ENCODE data around the gene SH3RF1. TPM values are rescaled to one million over a fixed set of nuclear protein-coding genes. Genes with fewer than 3 reads are reported as not detected.

The SH3RF1 gene
- total and polyA plus RNA-seq, 2 experiments from 2014 or later: 7.8 to 12.4 TPM

- no peak for TF ChIP-seq ZNF462 (CRISPR knock-in tag; IDR thresholded peaks at IDR 0.05)
Measured at GRCh38 chr4:169108303-169108702, 162.5 kb downstream of the SH3RF1 start (continued).

DNA sequence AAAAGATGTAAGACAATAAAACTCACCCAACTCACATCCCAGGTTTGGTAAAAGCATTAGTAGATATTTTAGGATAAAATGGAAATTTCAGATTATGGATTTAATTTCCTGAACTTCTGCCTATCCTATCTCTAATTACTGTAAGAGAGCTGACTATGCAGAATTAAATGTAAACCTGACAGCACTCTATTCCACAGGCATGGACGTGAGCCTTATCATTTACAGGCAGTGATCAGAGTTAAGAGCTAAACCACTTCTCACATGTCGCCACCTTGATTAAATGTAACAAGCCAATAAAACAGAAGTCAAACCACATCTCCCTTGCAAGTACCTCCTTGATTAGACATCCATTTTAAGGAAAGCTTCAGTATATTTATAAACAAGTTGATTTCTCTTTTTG is 163.2 kb downstream of the SH3RF1 start:
- Histone ChIP-seq H3K4me2 (no peak overlapping the region), H3K36me3 (ENCODE audit: insufficient read depth) (peaks cover 4% of the 10 kb centered on the region; the same call in 1 of the 2 replicates), H2AFZ (no peak overlapping the region), H3K79me2 (replicated peaks; ENCODE audit: insufficient read depth) (no peaks in the 10 kb centered on the region; the same call in 1 of the 2 replicates), H3K27ac (ENCODE audit: low read depth) (no peak overlapping the region), H3F3A (replicated peaks; ENCODE audit: low read depth) (no peaks in the 10 kb centered on the region), H3K4me1 (ENCODE audit: insufficient read depth) (peaks cover 14% of the 10 kb centered on the region), H4K20me1 (replicated peaks; ENCODE audit: insufficient read depth) (no peaks in the 10 kb centered on the region), H3K9me2 (ENCODE audit: insufficient read depth) (no peaks in the 10 kb centered on the region), H3K4me3 (no peak overlapping the region), H3K27me3 (ENCODE audit: insufficient read depth) (no peaks in the 10 kb centered on the region)
- H3K9me3 Mint-ChIP-seq: no peaks in the 10 kb centered on the region
- DNase-seq (ENCODE audit: low spot score): no peak
- no peaks in the 10 kb centered on the region for H3K27me3 Mint-ChIP-seq (ENCODE audit: insufficient read depth, low read depth, poor library complexity)
- H3K36me3 Mint-ChIP-seq (ENCODE audit: low read depth): peaks cover 13% of the 10 kb centered on the region
- no peak for ATAC-seq
- peaks cover 22% of the 10 kb centered on the region for H3K4me1 Mint-ChIP-seq
- no peak overlapping the region for H3K27ac Mint-ChIP-seq
- H3K4me3 Mint-ChIP-seq: no peak overlapping the region
- no peak for TF ChIP-seq ZNF331 (CRISPR knock-in tag; IDR thresholded peaks at IDR 0.05; ENCODE audit: low read depth)
- TF ChIP-seq NANOG (IDR thresholded peaks at IDR 0.05; ENCODE audit: borderline replicate concordance): no peak
- TF ChIP-seq CTCF (conservative IDR thresholded peaks at IDR 0.05; ENCODE audit: low read depth in 2 of 2): no peak
- no peak for TF ChIP-seq EZH2phosphoT487 (IDR thresholded peaks at IDR 0.05; ENCODE audit: unreplicated experiment)
- TF ChIP-seq STAT1 (IDR thresholded peaks at IDR 0.05; ENCODE audit: unreplicated experiment): no peak
- no peak for TF ChIP-seq EZH2 (IDR thresholded peaks at IDR 0.05; ENCODE audit: low read depth, unreplicated experiment)
- TF ChIP-seq ETS1 (IDR thresholded peaks at IDR 0.05): no peak
- no peak for TF ChIP-seq JUNB (IDR thresholded peaks at IDR 0.05; ENCODE audit: unreplicated experiment)
- no peak for TF ChIP-seq ZNF114 (CRISPR knock-in tag; IDR thresholded peaks at IDR 0.05)
- TF ChIP-seq CREB1 (CRISPR knock-in tag; IDR thresholded peaks at IDR 0.05; ENCODE audit: low read depth): no peak

Data from GM23338 (cell line).